ENCODE data around the gene SHISA9. TPM values are rescaled to one million over a fixed set of nuclear protein-coding genes. Genes with fewer than 3 reads are reported as not detected.

Gene SHISA9
- total and polyA plus RNA-seq, 2 of the 4 experiments (the other 2 are of a cell fraction), result under 0.01 TPM; not detected in 1

DNA sequence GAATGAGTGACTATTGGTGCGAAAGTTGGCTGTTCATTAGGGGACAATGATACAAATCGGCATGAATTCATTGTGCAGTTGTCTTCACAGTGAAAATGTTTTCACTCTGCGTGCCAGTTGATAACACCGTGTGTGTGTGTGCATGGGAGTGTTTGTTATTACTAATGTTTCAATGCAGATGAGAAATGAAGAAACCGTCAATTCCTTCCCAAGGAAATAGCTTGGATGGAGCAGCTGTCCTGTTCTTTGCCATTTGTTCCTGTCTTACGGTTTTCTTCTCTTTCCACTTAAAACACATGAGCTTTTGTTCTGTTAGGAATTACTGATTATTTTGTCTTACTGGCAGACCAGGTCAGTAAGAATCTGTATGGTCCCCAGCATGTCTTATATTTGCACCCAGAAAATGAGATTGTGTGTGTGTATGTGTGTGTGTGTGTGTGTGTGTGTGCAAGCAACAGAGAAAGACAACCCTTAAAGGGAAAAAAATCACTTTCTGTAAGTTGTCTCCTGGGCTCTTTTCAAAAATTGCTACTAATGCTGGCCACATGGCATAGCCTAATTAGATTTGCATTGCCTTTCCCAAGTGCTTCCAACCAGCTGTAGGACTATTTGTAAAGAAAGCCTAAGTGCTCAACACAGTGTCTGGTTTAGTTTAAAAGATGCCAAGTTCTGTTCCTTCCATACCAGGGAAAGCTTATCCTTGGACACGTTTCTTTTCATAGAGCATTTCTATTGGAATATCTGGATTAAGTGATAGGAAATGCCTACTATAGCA is 23.8 kb downstream of the SHISA9 start:
- no peaks in the 10 kb centered on the region for H3K9me1 ChIP-seq (ENCODE audit: insufficient read depth, low read length)
- H3K36me3 ChIP-seq (ENCODE audit: control insufficient read depth, insufficient read depth, low read length), result no peaks in the 10 kb centered on the region
- no peak overlapping the region for H2BK15ac ChIP-seq (ENCODE audit: low read depth, low read length)
- no peak overlapping the region for H2BK5ac ChIP-seq (ENCODE audit: low read depth, low read length, poor library complexity, severe bottlenecking)
- no peak overlapping the region for H3K14ac ChIP-seq (replicated peaks; ENCODE audit: low read depth, low read length)
- H3K4me1 ChIP-seq (ENCODE audit: control insufficient read depth, insufficient read depth, low read length), result no peaks in the 10 kb centered on the region
- no peak overlapping the region for H2BK20ac ChIP-seq (ENCODE audit: low read depth, low read length)
- ATAC-seq (ENCODE audit: low read depth), result no peak
- intact Hi-C loops (cut with micrococcal nuclease), result no loop called here
- no peak overlapping the region for H3K18ac ChIP-seq (ENCODE audit: low read depth, low read length)
- POLR2A ChIA-PET (ENCODE audit: unreplicated experiment), result no interaction called here
- CTCF ChIA-PET, result no interaction called here
- no peak overlapping the region for H3K23ac ChIP-seq (ENCODE audit: low read depth, low read length)
- H3K4me2 ChIP-seq (ENCODE audit: low read depth, low read length), result no peak overlapping the region
- H4K8ac ChIP-seq (ENCODE audit: low read depth in 2 of 2, low read length in 2 of 2), result no peak overlapping the region
- no peak overlapping the region for H3K4ac ChIP-seq (ENCODE audit: low read depth, low read length)
- H3K4me3 ChIP-seq (ENCODE audit: insufficient read depth, low read depth, low read length), result no peak overlapping the region
- DNase-seq, result no peak
- no TSS peak for BruUV-seq (replicated peaks)
- no peak overlapping the region for H2AK5ac ChIP-seq (ENCODE audit: low read depth, low read length)
- H2BK120ac ChIP-seq (ENCODE audit: low read depth, low read length), result no peak overlapping the region
- H2AFZ ChIP-seq (replicated peaks; ENCODE audit: low read length, poor library complexity), result no peak overlapping the region
- H3K79me1 ChIP-seq (ENCODE audit: low read depth in 1 of 2, low read length in 2 of 2), result no peaks in the 10 kb centered on the region
- no peaks in the 10 kb centered on the region for H3K27me3 ChIP-seq (ENCODE audit: control insufficient read depth, insufficient read depth, low read length)
- TF ChIP-seq SMC3 (IDR thresholded peaks at IDR 0.05; ENCODE audit: low read depth, low read length) (no peak), RFX5 (IDR thresholded peaks at IDR 0.05; ENCODE audit: low read depth, low read length) (no peak), MAZ (IDR thresholded peaks at IDR 0.05; ENCODE audit: borderline replicate concordance, low read depth, low read length) (no peak), NFE2L2 (IDR thresholded peaks at IDR 0.05; ENCODE audit: low read depth, low read length) (no peak), MXI1 (IDR thresholded peaks at IDR 0.05; ENCODE audit: borderline replicate concordance, low read depth, low read length) (no peak), POLR2A (IDR thresholded peaks at IDR 0.05; ENCODE audit: low read depth, low read length) (no peak), FOS (IDR thresholded peaks at IDR 0.05; ENCODE audit: low read depth, low read length) (no peak), RAD21 (IDR thresholded peaks at IDR 0.05; ENCODE audit: low read length) (no peak), BHLHE40 (IDR thresholded peaks at IDR 0.05; ENCODE audit: low read depth, low read length) (no peak), CHD1 (IDR thresholded peaks at IDR 0.05; ENCODE audit: low read depth, low read length) (no peak), CEBPB (IDR thresholded peaks at IDR 0.05; ENCODE audit: low read depth, low read length) (no peak)
- TF ChIP-seq, protein P1, sequence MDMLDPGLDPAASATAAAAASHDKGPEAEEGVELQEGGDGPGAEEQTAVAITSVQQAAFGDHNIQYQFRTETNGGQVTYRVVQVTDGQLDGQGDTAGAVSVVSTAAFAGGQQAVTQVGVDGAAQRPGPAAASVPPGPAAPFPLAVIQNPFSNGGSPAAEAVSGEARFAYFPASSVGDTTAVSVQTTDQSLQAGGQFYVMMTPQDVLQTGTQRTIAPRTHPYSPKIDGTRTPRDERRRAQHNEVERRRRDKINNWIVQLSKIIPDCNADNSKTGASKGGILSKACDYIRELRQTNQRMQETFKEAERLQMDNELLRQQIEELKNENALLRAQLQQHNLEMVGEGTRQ (IDR thresholded peaks at IDR 0.05; ENCODE audit: low read depth, low read length), result no peak
- TF ChIP-seq, protein P2, sequence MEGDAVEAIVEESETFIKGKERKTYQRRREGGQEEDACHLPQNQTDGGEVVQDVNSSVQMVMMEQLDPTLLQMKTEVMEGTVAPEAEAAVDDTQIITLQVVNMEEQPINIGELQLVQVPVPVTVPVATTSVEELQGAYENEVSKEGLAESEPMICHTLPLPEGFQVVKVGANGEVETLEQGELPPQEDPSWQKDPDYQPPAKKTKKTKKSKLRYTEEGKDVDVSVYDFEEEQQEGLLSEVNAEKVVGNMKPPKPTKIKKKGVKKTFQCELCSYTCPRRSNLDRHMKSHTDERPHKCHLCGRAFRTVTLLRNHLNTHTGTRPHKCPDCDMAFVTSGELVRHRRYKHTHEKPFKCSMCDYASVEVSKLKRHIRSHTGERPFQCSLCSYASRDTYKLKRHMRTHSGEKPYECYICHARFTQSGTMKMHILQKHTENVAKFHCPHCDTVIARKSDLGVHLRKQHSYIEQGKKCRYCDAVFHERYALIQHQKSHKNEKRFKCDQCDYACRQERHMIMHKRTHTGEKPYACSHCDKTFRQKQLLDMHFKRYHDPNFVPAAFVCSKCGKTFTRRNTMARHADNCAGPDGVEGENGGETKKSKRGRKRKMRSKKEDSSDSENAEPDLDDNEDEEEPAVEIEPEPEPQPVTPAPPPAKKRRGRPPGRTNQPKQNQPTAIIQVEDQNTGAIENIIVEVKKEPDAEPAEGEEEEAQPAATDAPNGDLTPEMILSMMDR (conservative IDR thresholded peaks at IDR 0.05; ENCODE audit: low read depth, low read length), result no peak
- TF ChIP-seq, protein P3, sequence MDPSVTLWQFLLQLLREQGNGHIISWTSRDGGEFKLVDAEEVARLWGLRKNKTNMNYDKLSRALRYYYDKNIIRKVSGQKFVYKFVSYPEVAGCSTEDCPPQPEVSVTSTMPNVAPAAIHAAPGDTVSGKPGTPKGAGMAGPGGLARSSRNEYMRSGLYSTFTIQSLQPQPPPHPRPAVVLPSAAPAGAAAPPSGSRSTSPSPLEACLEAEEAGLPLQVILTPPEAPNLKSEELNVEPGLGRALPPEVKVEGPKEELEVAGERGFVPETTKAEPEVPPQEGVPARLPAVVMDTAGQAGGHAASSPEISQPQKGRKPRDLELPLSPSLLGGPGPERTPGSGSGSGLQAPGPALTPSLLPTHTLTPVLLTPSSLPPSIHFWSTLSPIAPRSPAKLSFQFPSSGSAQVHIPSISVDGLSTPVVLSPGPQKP (IDR thresholded peaks at IDR 0.05; ENCODE audit: borderline replicate concordance, low read depth, low read length), result no peak
- no peaks in the 10 kb centered on the region for H4K20me1 ChIP-seq (ENCODE audit: insufficient read depth, low read length)
- no peak overlapping the region for H3K27ac ChIP-seq (ENCODE audit: insufficient read depth, low read length)
- in situ Hi-C loops (cut with MboI; ENCODE audit: low sequenced_read_pairs), result no loop called here
- 60% methylated on average over 1 of the region's 7 CpGs; no CpG with 5 or more reads in 1 of the 2 experiments for WGBS, 2 experiments (ENCODE audit: extremely low coverage in 2 of 2, insufficient read length in 1 of 2)
- no peak overlapping the region for H4K5ac ChIP-seq (ENCODE audit: low read depth, low read length)
- peaks cover 5% of the 10 kb centered on the region; the same call in 1 of the 2 replicates for H3K9me3 ChIP-seq (ENCODE audit: control insufficient read depth, insufficient read depth, low read length)
- no peak overlapping the region for H2AK9ac ChIP-seq (replicated peaks; ENCODE audit: low read depth, low read length, poor library complexity)
- H3K56ac ChIP-seq (ENCODE audit: extremely low read depth, insufficient read depth, low read length), result no peak overlapping the region
- no peak overlapping the region for H4K91ac ChIP-seq (ENCODE audit: insufficient read depth, low read depth, low read length)
- H3K9ac ChIP-seq (ENCODE audit: low read depth, low read length), result no peak overlapping the region
- dilution Hi-C loops (cut with HindIII; ENCODE audit: low sequenced_read_pairs, unreplicated experiment), result no loop called here
